Frontal cortex (tissue), 4 donors: ENCODE data around the gene CDC5L. TPM values are rescaled to one million over a fixed set of nuclear protein-coding genes. Genes with fewer than 3 reads are reported as not detected.
"Not testable (repeated sequence)": the region's sequence is repeated elsewhere in the genome, so short reads cannot be mapped to it uniquely, and the experiment has no call there.

Experiments used
- DNase-seq, 2 donors: peaks; one replicate each; pipeline ENCODE4 v3.0.0; 2012; ENCODE audit warnings: low spot score in 2 of 2
- FAIRE-seq: peaks from 2 replicates; lab custom pipeline; 2012; peaks lifted over from hg19 to GRCh38; lab: Jason Lieb, UNC
- total RNA-seq: library from RNA; depleted of rRNA; stranded (reverse); fragments of >200 nt; gene quantifications from one replicate; pipeline ENCODE4 v1.2.3, GENCODE V29; 2014
- donor health status: control.
- donor health status: control.
- donor health status: control.

Gene CDC5L
- total RNA-seq, 1 donor from 2014 or later, result 56.7 TPM

DNA sequence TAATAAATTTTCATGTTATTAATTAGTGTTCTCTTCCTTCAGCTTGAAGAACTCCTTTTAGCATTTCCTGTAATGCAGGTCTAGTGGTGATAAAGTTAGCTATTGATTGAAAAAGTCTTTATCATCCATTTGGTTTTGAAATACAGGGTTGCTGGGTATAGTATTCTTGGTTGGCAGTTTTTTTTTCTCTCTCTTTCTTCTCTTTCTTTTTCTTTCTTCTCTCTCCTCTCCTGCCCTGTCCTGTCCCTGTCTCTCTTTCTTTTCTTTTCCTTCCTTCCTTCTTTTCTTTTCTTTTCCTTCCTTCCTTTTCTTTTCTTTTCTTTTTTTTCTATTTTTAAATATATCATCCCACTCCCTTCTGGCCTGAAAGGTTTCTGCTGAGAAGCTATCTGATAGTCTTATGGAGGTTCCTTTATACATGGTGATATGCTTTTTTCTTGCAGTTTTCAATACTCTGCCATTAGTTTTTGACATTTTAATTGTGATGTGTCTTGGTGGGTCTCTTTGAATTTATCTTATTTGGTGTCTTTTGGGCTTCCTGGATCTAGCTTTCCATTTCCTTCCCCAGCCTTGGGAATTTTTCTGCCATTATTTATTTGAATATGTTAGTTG is 55.4 kb downstream of the CDC5L start:
- FAIRE-seq (no peak), DNase-seq (no peak)

DNA sequence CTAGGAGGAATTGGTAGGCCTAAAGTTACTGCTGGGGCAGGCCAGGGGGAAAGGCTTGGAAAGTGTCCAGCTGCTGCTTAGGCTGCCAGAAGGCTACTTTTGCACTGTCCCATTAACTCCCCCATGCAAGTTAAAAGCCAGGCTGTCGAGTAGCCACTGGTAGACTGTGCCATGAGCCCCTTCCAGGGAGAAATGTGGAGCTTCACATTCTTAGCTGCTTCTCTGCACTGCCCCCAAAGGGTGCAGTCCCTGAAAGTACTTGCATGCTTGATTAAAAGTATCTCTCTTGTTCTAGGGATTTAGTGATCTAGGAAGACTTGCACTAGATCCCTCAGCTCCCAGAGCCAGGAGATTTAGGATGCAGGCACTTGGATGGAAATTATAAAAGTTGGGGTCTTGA is 57.3 kb downstream of the CDC5L start:
- DNase-seq (no peak), FAIRE-seq (no peak)

DNA sequence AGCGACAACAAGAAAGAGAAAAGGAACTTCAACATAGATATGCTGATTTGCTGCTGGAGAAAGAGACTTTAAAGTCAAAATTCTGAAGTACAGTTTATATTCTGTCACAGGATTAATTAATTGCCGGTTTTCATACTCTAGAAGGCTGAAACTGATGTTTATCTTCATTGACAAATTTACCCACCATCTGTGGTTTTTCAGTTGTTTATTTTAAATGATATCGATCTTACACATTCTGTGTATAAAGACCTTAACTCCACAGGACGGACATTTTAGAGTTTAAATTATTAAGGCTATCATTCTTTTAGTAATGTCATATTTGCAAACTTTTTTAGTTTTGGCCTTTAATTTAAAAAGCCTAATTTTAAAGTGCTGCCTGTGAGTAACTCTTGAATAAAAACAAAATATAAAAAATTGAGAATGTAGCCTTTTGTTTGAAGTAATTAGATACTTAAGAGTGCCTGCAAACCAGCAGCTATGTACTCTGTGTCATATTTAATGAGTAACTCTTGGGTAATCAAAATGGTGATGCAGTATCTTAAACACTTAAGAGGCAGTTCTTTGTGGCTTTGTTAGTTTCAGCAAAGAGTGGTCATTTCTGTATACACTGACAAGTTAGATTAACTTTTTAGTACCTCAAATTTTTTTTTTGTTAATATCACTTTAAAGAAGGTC is 59.3 kb downstream of the CDC5L start:
- DNase-seq (no peak), FAIRE-seq (no peak)

DNA sequence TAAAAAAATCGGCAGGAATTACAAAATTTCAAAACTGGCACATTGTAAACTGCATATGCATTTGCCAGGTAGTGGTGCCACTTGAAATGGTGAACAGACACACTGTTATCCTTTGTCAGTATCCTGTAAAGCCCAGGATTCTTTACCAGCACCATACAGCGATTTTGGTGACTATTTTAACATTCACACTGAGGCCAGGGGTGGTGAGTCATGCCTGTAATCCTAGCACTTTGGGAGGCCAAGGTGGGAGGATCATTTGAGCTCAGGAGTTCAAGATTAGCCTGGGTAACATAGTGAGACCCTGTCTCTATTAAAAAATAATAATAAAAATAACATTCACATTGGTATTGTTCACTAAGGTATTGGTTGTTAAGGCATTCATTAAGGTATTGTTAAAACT is 61.7 kb downstream of the CDC5L start:
- not testable (repeated sequence) for FAIRE-seq, DNase-seq

DNA sequence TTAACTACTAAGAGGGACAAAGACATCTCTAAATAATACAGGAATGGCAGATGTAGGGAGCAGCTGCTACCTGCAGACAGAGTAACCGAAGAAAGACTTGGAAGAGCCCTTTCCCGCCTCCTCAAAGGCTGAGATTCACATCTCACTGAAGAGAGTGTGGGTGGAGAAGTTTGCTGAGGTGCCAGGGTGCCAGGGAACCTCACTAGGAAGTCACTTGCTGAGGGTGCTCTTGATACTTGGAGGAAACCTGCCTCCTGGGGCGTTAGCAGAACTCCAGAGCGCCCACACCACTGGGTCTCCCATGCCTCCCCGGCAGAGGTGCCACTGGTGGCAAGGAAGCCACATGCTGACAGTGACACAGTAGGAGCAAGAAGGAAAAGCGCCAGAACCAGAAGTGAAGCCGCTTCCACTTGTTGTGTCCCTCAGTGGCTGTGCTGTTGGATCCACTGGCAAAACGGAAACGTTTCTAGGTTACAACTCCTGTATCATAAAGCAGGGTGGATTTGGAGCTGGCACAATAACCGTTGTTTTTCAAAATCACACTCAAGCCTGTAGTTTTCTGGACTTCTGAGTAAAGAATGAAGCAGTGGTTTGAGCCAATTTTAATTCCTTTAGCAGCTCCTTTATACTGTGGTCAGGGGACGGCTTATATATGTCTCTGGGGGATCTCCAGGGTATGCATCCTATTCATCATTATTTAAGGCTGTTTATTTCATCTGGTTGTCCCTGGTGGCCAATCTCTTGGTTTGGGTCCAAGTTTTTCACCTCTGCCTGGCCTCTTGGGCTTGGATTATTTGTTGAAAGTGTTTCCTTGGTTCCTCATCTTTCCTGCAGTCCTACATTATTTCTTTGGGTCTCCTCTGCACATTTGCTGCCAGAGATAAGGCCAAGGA is 64.5 kb downstream of the CDC5L start:
- DNase-seq (no peak), FAIRE-seq (no peak)

DNA sequence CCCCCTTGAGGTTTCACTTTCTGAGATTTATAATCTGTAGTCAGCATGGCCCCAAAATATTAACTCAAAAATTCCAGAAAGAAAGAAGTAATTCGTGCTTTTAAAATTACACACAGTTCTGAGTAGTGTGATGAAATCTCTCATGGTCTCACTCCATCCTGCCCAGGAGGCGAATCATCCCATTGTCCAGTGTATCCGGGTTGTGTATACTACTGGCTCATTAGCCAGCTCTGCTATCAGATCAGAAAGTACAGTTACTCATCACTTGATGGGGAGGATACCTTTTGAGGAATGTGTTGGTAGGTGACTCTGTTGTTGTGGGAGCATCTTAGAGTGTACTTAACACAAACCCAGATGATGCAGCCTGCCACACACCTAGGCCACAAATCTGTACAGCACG is 65.2 kb downstream of the CDC5L start:
- no peak for DNase-seq
- FAIRE-seq, result no peak

DNA sequence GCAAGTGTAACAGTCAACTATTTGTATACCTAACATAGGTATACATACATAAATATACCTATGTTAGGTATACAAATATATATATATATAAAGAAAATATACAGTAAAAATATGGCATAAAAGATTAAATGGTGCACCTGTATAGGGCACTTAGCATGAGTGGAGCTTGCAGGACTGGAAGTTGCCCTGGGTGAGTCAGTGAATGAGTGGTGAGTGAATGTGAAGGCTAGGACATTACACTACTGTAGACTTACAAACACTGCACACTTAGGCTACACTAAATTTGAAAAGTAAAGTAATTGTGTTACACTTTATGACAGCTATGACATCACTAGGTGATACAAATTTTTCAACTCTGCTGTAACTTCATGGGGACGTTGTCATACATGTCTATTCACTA is 65.6 kb downstream of the CDC5L start:
- no peak for FAIRE-seq

DNA sequence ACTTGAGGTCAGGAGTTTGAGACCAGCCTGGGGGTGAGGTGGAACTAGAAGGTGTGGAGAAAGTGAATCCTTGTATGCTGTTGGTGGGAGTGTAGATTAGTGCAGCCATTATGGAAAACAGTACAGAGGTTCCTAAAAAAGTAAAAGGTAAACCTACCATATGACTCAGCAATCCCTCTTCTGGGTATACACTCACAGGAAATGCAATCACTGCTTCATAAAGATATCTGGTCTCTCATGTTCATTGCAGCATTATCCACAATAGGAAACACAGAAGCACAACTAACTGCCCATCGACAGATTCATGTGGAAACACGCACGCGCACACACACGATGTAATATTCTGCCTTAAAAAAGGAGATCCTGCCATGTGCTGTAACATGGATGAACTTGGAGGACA is 66.7 kb downstream of the CDC5L start:
- no peak for FAIRE-seq
- DNase-seq, result no peak

More for the DNA sequence above, 65.6 kb downstream of the CDC5L start:
- DNase-seq, result no peak

DNA sequence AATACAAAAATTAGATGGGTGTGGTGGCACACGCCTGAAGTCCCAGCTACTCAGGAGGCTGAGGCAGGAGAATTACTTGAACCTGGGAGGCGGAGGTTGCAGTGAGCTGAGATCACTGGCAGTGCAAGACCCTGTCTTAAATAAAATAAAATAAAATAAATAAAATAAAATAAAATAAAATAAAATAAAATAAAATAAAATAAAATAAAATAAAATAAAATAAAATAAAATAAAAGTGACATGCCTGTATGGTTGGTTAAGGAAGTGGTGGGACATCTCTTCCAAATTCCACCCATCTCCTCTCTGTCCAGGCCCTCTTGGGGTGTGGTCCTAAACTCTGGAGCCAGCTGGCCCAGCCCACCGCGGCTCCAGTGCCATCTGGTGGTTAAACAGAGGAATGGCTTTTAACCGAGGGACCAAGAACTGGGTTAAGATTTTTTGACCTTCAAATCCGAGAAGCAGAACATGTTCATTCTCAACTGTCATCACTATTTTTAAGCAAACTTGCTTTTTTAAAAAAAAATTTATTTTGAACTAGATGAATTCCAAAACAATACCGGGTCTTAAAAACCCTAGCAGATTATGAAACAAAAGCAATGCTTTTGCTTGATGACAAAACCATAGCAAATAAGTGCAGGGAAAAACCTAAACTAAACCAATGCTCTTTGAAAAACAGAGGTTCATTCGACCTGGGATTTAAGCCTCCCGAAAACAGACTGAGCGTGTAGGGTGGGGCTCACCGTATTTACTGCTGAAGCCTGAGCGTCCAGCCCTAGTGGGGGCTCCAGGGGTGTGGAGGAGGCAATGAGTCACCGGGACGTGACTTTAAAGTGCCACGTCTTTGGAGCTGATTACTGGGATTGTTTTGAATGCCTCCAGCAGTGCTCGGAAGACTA is 68.8 kb downstream of the CDC5L start:
- FAIRE-seq, result no peak
- peak in 1 of 2 donors; percentile 42 for DNase-seq

DNA sequence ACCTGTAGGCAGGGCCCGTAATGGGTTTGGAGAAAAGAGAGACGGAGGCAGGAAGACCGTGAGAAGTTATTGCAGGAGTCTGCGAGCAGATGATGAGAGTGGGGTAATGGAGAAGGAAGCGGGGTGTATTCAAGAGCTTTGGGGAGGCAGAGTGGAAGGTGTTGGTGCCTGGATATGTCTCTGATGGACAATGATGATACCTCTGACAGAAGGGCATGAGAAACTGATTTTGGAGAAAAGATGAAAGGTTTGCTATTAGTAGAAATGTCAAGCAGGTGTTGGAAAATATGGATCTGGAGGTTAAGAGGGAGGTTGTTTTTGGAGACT is 69.4 kb downstream of the CDC5L start:
- FAIRE-seq, result no peak
- DNase-seq, result no peak

DNA sequence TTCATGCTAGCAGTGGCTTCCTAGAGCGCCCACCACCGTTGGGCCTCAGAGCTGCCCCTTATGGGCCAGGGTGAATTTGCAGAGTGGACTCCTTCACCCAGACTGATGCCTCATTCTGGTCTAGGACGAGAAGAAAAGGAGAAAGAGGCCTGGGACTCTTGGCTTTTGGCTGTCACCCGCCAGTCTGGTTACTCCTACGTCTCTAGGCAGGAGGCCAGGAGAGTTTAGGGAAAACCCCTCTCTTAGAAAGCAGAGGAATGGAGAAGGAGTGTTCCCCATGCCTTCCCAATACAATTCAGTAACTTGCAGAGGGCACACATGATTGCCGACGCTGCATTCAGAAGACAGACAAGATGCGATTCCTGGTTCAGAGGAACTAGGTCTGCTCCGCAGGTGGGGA is 70.1 kb downstream of the CDC5L start:
- FAIRE-seq (no peak), DNase-seq (no peak)

DNA sequence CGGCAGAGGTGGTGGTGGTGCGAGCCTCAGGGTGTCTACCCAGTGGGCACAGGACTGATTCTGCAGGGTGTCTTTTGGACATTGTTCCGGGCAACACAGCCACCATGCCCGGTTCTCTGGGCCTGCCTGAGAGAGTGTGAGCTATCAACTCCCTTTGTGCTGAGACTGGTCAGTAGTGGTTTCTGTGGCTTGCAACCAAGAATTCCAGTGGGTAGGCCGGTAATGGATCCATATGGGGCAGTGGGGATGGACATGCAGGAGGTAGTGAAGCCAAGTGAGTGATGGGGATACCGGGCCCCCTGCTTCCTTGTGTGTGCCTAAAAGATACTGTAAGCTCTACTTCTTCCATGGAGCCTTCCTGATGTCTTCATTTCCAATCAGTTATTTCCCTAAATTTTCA is 71.0 kb downstream of the CDC5L start:
- DNase-seq, result no peak
- no peak for FAIRE-seq

DNA sequence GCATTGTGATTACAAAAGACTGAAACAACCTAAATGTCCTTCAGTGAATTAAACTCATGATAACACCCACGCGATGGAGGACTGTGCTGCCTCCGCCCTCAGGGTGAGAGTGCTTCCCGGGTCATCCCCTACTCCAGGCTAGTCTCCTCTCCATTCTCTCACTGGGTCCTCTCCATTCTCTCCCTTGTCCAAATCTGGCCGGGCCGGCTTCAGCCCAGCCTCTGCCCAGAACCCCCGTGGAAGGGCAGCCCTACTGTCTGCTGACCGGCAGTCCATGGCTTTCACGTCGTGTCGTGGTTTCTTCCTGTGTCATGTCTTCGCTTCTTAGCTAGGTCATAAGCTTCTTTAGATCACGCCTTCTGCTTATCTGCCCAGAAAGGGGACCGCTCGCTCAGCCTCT is 74.8 kb downstream of the CDC5L start:
- DNase-seq, result no peak
- no peak for FAIRE-seq

DNA sequence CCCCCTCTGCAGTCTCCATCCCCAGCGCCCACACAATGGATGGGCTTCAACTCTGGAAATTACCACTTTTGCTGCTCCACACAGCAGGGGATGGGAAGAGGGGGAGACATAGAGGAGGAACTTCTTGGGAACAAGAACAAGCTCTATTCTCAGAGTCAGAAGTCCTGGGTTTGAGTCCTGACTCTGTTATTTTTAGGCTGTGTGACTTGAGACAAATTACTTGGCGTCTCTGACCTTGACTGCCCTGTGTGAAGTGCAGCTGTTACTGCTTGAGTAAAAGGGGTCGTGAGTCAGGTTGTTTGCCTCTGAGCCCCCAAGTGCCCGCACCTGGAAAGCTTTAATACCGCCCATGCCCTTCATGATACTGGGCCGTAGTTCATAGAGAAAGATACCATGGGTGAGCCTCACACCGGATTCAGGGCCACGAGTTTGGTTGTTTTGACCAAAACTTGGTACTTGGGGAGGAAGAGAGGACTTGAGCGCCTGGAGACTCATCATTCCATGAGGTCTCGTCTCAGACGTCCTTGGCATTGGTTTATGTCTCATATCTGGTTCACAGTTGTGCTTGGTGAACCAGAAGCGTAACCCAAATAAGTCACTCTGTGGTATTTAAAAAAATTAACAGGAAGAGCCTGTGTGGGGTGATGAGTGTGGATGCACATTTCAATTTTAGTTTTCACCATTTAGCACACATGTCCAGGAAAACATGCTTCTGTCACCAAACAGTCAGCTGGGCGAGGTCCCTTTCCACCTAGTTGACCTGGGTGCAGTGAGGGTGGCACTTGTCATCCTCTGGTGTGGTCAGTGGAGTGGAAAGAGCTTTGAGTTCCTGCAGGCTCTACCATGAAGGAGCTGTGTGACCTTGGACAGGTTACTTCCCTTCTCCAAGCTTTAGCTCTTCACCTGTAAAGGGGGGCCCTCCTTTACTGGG is 75.6 kb downstream of the CDC5L start:
- no peak for FAIRE-seq
- DNase-seq, result no peak

DNA sequence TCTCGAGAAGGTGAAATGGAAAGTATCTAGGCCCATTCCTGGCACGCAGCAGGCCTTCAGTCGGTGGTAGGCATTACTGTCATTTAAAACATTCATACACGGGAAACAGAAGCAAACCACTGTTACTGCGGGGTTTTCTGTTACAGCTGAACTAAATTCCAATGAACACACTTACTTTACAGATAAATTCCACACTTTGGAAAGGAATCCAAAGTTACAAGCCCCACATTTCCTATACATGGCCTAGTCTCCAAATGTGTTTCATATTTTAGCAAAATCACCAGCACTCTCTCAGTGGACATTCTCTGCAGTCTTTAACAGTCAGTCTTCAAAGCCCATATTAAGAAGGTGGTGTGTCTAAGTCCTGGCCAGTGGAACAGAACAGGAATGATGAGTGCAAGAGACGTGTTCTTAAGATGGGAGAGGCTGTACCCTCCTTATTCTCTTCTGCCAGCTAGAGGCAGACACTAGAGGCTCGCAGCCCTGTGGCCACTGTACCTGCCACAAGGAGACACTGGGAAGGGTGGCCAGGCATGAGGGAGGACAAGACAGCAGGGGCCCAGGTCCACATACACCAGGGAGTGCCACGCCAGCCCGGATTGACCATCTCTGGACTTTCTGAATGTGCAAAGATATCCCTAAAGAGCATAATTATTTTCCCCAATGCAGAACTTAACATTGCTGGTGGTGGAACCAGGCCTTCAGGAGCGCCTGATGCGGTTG is 76.4 kb downstream of the CDC5L start:
- DNase-seq (no peak), FAIRE-seq (no peak)

DNA sequence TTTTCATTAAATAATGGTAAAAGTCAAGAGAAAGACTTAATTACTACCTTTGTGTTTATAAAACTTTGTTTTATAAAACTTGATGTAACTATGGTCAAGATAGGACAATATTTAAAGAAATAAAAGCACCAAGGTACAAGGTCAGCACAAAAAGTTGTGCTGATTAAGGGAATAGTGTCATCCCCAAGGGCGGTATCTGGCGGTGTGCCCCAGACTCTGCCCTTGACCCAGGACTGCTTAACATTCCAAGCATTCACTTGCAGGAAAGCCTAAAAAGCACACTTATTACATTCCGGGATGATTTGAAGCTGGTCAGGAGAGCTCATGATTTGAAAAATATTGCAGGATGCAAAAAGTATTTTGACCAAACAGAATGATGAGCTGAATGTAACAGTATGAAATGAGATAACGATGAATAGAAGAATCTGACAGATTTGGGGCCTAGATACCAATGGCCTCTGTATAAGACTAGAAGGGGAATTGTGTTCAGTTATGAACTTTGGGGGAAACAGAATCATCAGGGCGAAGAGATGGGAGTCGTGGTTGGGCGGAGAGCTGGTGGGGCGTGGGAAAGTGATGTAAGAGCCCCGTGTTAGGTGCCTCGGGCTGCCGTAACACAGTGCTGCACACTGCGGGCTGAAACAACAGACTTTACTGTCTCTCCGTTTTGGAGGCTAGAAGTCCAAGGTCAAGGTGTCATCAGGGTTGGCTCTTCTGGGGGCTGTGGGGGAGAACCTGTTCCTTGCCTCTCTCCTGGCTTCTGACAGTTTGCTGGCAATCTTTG is 77.2 kb downstream of the CDC5L start:
- DNase-seq (no peak), FAIRE-seq (no peak)

DNA sequence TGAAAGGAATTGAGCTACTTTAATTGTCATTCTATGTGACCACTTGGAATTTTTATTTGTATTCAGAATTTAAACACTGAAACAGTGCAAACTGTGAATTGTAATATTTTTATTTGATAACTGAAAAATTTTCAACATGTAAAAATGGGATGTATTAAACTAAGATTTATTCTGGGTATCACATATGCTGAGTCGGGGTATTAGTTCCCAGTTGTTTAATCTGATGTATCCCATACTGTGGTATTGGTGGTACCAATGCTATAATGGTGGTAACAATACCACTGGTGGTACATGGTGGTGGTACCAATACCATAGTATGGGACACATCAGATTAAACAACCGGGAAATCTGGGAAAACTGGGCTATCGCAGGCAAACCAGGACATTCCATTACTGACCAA is 79.4 kb downstream of the CDC5L start:
- DNase-seq (no peak), FAIRE-seq (no peak)

DNA sequence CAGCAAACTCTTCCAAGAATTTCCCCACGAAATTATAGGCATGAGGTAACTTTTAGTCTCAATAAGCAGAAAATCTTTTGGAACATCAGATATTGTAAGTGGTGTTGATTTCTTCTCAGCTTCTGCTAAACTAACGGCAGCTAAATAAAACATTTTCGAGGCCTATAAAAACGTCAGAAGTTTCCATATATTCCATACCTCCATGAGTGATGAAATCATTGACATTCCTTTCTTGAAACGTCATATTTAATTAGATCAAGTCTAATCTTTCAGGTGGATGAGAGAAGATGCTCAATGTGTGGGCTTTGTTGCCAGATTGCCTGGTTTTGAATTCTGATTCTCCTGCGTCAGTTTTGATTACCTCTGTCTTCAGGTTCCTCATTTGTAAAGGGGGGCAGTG is 81.3 kb downstream of the CDC5L start:
- DNase-seq, result no peak
- FAIRE-seq, result no peak
